DOHH2 (cell line): ENCODE results near the gene IL17RA.

Source experiments
- H3F3A ChIP-seq: fragments of 200-600 bp; sonication (generic), shearing (Covaris generic); 2 replicates; pipeline ENCODE4 v1.6.0; 2016; ENCODE audit warnings: antibody characterized with exemption, mild to moderate bottlenecking; ENCODE audit not compliant: control insufficient read depth, insufficient read depth
- H3K27ac ChIP-seq: fragments of 200-600 bp; sonication (generic); 2 replicates; pipeline ENCODE4 v1.5.1; 2014; ENCODE audit warnings: low read depth, mild to moderate bottlenecking, low read length, moderate library complexity
- H3K27me3 ChIP-seq: fragments of 200-600 bp; sonication (generic); 2 replicates; pipeline ENCODE4 v1.6.1; 2014; ENCODE audit warnings: mild to moderate bottlenecking, low read length, mixed read lengths; ENCODE audit not compliant: control insufficient read depth
- H3K36me3 ChIP-seq: fragments of 200-600 bp; sonication (generic); 2 replicates; pipeline ENCODE4 v1.6.1; 2014; ENCODE audit warnings: mild to moderate bottlenecking, low read length, moderate library complexity, mixed read lengths; ENCODE audit not compliant: control insufficient read depth
- H3K4me1 ChIP-seq: fragments of 200-600 bp; sonication (generic); 2 replicates; pipeline ENCODE4 v1.6.1; 2014; ENCODE audit warnings: mild to moderate bottlenecking, low read length, mixed read lengths; ENCODE audit not compliant: control insufficient read depth
- H3K4me2 ChIP-seq: fragments of 200-600 bp; sonication (generic); 2 replicates; pipeline ENCODE4 v1.6.0; 2014; ENCODE audit warnings: mild to moderate bottlenecking, low read length, moderate library complexity
- H3K4me3 ChIP-seq: fragments of 200-600 bp; sonication (generic); 2 replicates; pipeline ENCODE4 v1.5.1; 2014; ENCODE audit warnings: mild to moderate bottlenecking, low read length, mixed read lengths
- H3K79me2 ChIP-seq: fragments of 200-600 bp; sonication (generic); 2 replicates; pipeline ENCODE4 v1.6.1; 2014; ENCODE audit warnings: mild to moderate bottlenecking, low read length, mixed read lengths; ENCODE audit not compliant: control insufficient read depth
- H3K9me2 ChIP-seq: fragments of 200-600 bp; sonication (generic); replicated peaks from 2 replicates; pipeline ENCODE4 v1.6.1; 2014; ENCODE audit warnings: mild to moderate bottlenecking, low read length, mixed read lengths; ENCODE audit not compliant: control insufficient read depth
- H3K9me3 ChIP-seq: fragments of 200-600 bp; sonication (generic); 2 replicates; pipeline ENCODE4 v1.6.1; 2014; ENCODE audit warnings: antibody characterized with exemption, low read length, mixed read lengths; ENCODE audit not compliant: control insufficient read depth, insufficient read depth
- H4K20me1 ChIP-seq: fragments of 200-600 bp; sonication (generic); 2 replicates; pipeline ENCODE4 v1.6.0; 2014; ENCODE audit warnings: low read depth, mild to moderate bottlenecking, antibody characterized with exemption, low read length, moderate library complexity; ENCODE audit not compliant: control insufficient read depth, insufficient read depth
- CTCF ChIP-seq: fragments of 200-600 bp; sonication (generic); IDR thresholded peaks from one replicate; pipeline ENCODE4 v1.5.1; 2014; ENCODE audit warnings: antibody characterized with exemption, mild to moderate bottlenecking, low read depth, low read length; ENCODE audit not compliant: poor library complexity, severe bottlenecking
- EZH2phosphoT487 ChIP-seq: fragments of 200-600 bp; sonication (generic); IDR thresholded peaks from 2 replicates; pipeline ENCODE4 v1.6.1; 2017; ENCODE audit warnings: borderline replicate concordance, mild to moderate bottlenecking, antibody characterized with exemption, low read length, moderate library complexity, mixed read lengths

Gene IL17RA

GRCh38 chr22:17101475-17102296, 16.9 kb downstream of the IL17RA start:
- H3K9me3 ChIP-seq = no peaks in the 10 kb centered on the region
- H3K4me1 ChIP-seq = peaks cover 38% of the 10 kb centered on the region
- H3F3A ChIP-seq = peaks cover 11% of the 10 kb centered on the region
- peaks cover 56% of the 10 kb centered on the region for H3K36me3 ChIP-seq
- peaks cover 8% of the 10 kb centered on the region; the same call in 1 of the 2 replicates for H3K79me2 ChIP-seq
- no peak overlapping the region for H3K4me2 ChIP-seq
- H3K9me2 ChIP-seq = no peaks in the 10 kb centered on the region
- H3K27me3 ChIP-seq = no peaks in the 10 kb centered on the region
- TF ChIP-seq EZH2phosphoT487 = no peak
- no peak overlapping the region for H3K4me3 ChIP-seq
- H4K20me1 ChIP-seq = 0 out of 2 replicates have a peak, but pooled peaks cover 5% of the 10 kb centered on the region
- H3K27ac ChIP-seq = no peak overlapping the region

- Histone ChIP-seq H3K4me1 (peaks cover 32% of the 10 kb centered on the region), H3K27ac (no peak overlapping the region), H3K4me2 (no peak overlapping the region), H4K20me1 (no peaks in the 10 kb centered on the region), H3F3A (peaks cover 6% of the 10 kb centered on the region), H3K4me3 (no peak overlapping the region), H3K9me3 (no peaks in the 10 kb centered on the region), H3K9me2 (no peaks in the 10 kb centered on the region), H3K27me3 (no peaks in the 10 kb centered on the region), H3K36me3 (peaks cover 56% of the 10 kb centered on the region), H3K79me2 (peaks cover 5% of the 10 kb centered on the region; the same call in 1 of the 2 replicates)
- TF ChIP-seq CTCF (no peak), EZH2phosphoT487 (no peak)
Measured at GRCh38 chr22:17102297-17102667, 17.5 kb downstream of the IL17RA start.

GRCh38 chr22:17103351-17103750, 18.6 kb downstream of the IL17RA start:
- no peaks in the 10 kb centered on the region for H3K9me2 ChIP-seq
- H3K79me2 ChIP-seq = no peaks in the 10 kb centered on the region
- peaks cover 50% of the 10 kb centered on the region for H3K36me3 ChIP-seq
- peaks cover 21% of the 10 kb centered on the region for H3K4me1 ChIP-seq
- no peaks in the 10 kb centered on the region for H4K20me1 ChIP-seq
- H3K9me3 ChIP-seq = no peaks in the 10 kb centered on the region
- H3K27ac ChIP-seq = no peak overlapping the region
- no peaks in the 10 kb centered on the region for H3F3A ChIP-seq
- TF ChIP-seq EZH2phosphoT487 (no peak), CTCF (no peak)
- H3K4me3 ChIP-seq = no peak overlapping the region
- H3K4me2 ChIP-seq = no peak overlapping the region
- H3K27me3 ChIP-seq = no peaks in the 10 kb centered on the region

- H3K79me2 ChIP-seq = no peaks in the 10 kb centered on the region
- no peak overlapping the region for H3K27ac ChIP-seq
- H3K9me3 ChIP-seq = no peaks in the 10 kb centered on the region
- H3K4me1 ChIP-seq = peaks cover 11% of the 10 kb centered on the region
- H3K9me2 ChIP-seq = no peaks in the 10 kb centered on the region
- no peak overlapping the region for H3K4me2 ChIP-seq
- H4K20me1 ChIP-seq = no peaks in the 10 kb centered on the region
- no peak for TF ChIP-seq CTCF
- no peak for TF ChIP-seq EZH2phosphoT487
- H3K27me3 ChIP-seq = no peaks in the 10 kb centered on the region
- H3F3A ChIP-seq = no peaks in the 10 kb centered on the region
- H3K4me3 ChIP-seq = no peak overlapping the region
- peaks cover 51% of the 10 kb centered on the region for H3K36me3 ChIP-seq
Measured at GRCh38 chr22:17104336-17104935, 19.6 kb downstream of the IL17RA start.
